ENCODE data around the gene TIGAR. TPM values are rescaled to one million over a fixed set of nuclear protein-coding genes. Genes with fewer than 3 reads are reported as not detected.

The TIGAR gene
- total RNA-seq, 6 donors from 2014 or later = 4.9 to 19.5 (median 10.4) TPM

GRCh38 chr12:4327293-4327692, 6.3 kb downstream of the TIGAR start:
- no peak for ATAC-seq (ENCODE audit: low FRiP score in 2 of 2)
- Histone ChIP-seq H3K36me3 (no peaks in the 10 kb centered on the region), H3K9me3 (no peaks in the 10 kb centered on the region), H3K27me3 (no peaks in the 10 kb centered on the region), H3K4me3 (no peak overlapping the region), H3K4me1 (peaks cover 1 to 11% (median 2%) of the 10 kb centered on the region in 4 donors), H3K27ac (no peak overlapping the region)
- 87 to 100% methylated on average over 2 of the region's 2 CpGs for WGBS, 2 donors
- TF ChIP-seq POLR2A (IDR thresholded peaks at IDR 0.05) (no peak), CTCF (IDR thresholded peaks at IDR 0.05) (no peak), POLR2AphosphoS5 (IDR thresholded peaks at IDR 0.05) (no peak), EP300 (IDR thresholded peaks at IDR 0.05) (no peak)
- DNase-seq = no peak

GRCh38 chr12:4330203-4330602, 9.2 kb downstream of the TIGAR start:
- Histone ChIP-seq H3K9me3 (no peaks in the 10 kb centered on the region), H3K4me1 (no peaks in the 10 kb centered on the region), H3K27me3 (no peaks in the 10 kb centered on the region), H3K36me3 (peaks cover 0 to 11% (median 2%) of the 10 kb centered on the region in 4 donors), H3K27ac (no peak overlapping the region), H3K4me3 (no peak overlapping the region)
- no peak for DNase-seq
- TF ChIP-seq POLR2AphosphoS5 (IDR thresholded peaks at IDR 0.05) (no peak), POLR2A (IDR thresholded peaks at IDR 0.05) (no peak), EP300 (IDR thresholded peaks at IDR 0.05) (no peak), CTCF (IDR thresholded peaks at IDR 0.05) (no peak)
- WGBS, 2 donors = 95 to 99% methylated on average over 3 of the region's 3 CpGs
- ATAC-seq (ENCODE audit: low FRiP score in 2 of 2) = no peak

- no peak overlapping the region for H3K4me3 ChIP-seq
- no peaks in the 10 kb centered on the region for H3K4me1 ChIP-seq
- peaks cover 0 to 14% (median 2%) of the 10 kb centered on the region in 4 donors for H3K36me3 ChIP-seq
- no peak overlapping the region for H3K27ac ChIP-seq
- ATAC-seq (ENCODE audit: low FRiP score in 2 of 2) (no peak), DNase-seq (no peak)
- TF ChIP-seq CTCF (IDR thresholded peaks at IDR 0.05) = no peak
- TF ChIP-seq POLR2AphosphoS5 (IDR thresholded peaks at IDR 0.05) = no peak
- no peak for TF ChIP-seq EP300 (IDR thresholded peaks at IDR 0.05)
- TF ChIP-seq POLR2A (IDR thresholded peaks at IDR 0.05) = no peak
- H3K27me3 ChIP-seq = no peaks in the 10 kb centered on the region
- H3K9me3 ChIP-seq = no peaks in the 10 kb centered on the region
- WGBS, 2 donors = 79 to 86% methylated on average over 1 of the region's 1 CpG
Measured at GRCh38 chr12:4331221-4331620, 10.2 kb downstream of the TIGAR start.

GRCh38 chr12:4331842-4332241, 10.8 kb downstream of the TIGAR start:
- H3K4me1 ChIP-seq = no peaks in the 10 kb centered on the region
- H3K4me3 ChIP-seq = no peak overlapping the region
- H3K27ac ChIP-seq = no peak overlapping the region
- H3K36me3 ChIP-seq = peaks cover 0 to 17% (median 2%) of the 10 kb centered on the region in 4 donors
- ATAC-seq (ENCODE audit: low FRiP score in 2 of 2) (no peak), DNase-seq (no peak)
- no peak for TF ChIP-seq CTCF (IDR thresholded peaks at IDR 0.05)
- no peak for TF ChIP-seq POLR2A (IDR thresholded peaks at IDR 0.05)
- no peak for TF ChIP-seq EP300 (IDR thresholded peaks at IDR 0.05)
- no peak for TF ChIP-seq POLR2AphosphoS5 (IDR thresholded peaks at IDR 0.05)
- no peaks in the 10 kb centered on the region for H3K27me3 ChIP-seq
- 69 to 82% methylated on average over 4 of the region's 4 CpGs for WGBS, 2 donors
- no peaks in the 10 kb centered on the region for H3K9me3 ChIP-seq

- H3K4me3 ChIP-seq = no peak overlapping the region
- H3K27me3 ChIP-seq = no peaks in the 10 kb centered on the region
- no peaks in the 10 kb centered on the region for H3K9me3 ChIP-seq
- H3K36me3 ChIP-seq = peaks cover 0 to 26% (median 5%) of the 10 kb centered on the region in 4 donors
- H3K4me1 ChIP-seq = no peaks in the 10 kb centered on the region
- DNase-seq (no peak), ATAC-seq (ENCODE audit: low FRiP score in 2 of 2) (no peak)
- TF ChIP-seq CTCF (IDR thresholded peaks at IDR 0.05) = no peak
- no peak for TF ChIP-seq POLR2A (IDR thresholded peaks at IDR 0.05)
- no peak for TF ChIP-seq EP300 (IDR thresholded peaks at IDR 0.05)
- TF ChIP-seq POLR2AphosphoS5 (IDR thresholded peaks at IDR 0.05) = no peak
- H3K27ac ChIP-seq = no peak overlapping the region
Measured at GRCh38 chr12:4346931-4347330, 25.9 kb downstream of the TIGAR start.
